Measurements from ENCODE around the gene CHCHD5. TPM values are rescaled to one million over a fixed set of nuclear protein-coding genes. Genes with fewer than 3 reads are reported as not detected.

Gene CHCHD5
- total and polyA plus RNA-seq, 2 of the 4 experiments (the other 2 are of a cell fraction), result 4.8 to 40.1 TPM

DNA sequence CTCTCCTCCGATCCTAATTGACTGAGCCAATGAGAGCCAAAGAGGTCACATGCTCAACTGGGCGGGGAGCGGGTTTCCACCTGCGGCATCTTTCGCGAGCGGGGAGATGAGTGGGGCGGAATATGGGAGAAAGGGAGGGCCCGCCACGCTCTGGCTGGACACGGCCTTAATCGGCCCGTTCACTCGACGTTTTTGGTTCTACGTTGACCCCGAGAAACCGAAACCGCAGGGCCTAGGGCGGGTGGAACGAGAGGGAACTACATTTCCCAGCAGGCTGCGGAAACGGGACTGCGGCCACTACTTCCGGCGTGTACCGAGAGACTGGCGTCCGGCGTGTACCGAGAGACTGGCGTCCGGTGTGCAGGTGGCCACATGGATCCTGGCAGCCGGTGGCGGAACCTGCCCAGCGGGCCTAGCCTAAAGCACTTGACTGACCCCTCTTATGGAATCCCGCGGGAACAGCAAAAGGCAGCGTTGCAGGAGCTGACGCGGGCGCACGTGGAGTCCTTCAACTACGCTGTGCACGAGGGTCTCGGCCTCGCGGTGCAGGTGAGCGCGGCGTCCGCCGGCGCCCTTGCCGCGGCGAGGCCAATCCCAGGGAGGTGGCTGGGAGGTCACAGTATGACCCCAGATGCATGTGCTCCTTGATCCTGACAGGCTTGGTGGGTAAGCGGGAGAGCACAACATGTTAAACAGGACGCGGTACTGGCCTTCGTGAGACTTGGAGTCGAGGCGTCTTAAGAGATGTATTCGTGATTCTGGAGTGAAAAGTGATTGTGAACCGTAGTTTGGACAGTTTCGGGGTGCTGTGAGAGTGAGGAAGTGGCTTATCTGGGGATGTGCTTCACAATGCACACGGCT is 42.1 kb upstream of the CHCHD5 start, which contains the start of gene POLR1B:
Gene POLR1B (plus strand): TSS at position 343 of the 861 bp plus-strand sequence. CDS start 30 bp downstream, at position 373.
- peak; percentile 78 for DNase-seq
- 2% methylated on average over 41 of the region's 67 CpGs; no CpG with 5 or more reads in 1 of the 2 experiments for WGBS, 2 experiments (ENCODE audit: extremely low coverage in 2 of 2, insufficient read length in 1 of 2)
- Histone ChIP-seq H4K20me1 (ENCODE audit: insufficient read depth, low read length) (no peaks in the 10 kb centered on the region), H3K56ac (ENCODE audit: extremely low read depth, insufficient read depth, low read length) (peak within 1 kb of the TSS; percentile 75), H2BK20ac (ENCODE audit: low read depth, low read length) (peak within 1 kb of the TSS; percentile 82), H3K9ac (ENCODE audit: low read depth, low read length) (peak within 1 kb of the TSS; percentile 71), H4K5ac (ENCODE audit: low read depth, low read length) (peak within 1 kb of the TSS; percentile 85), H3K9me3 (ENCODE audit: control insufficient read depth, insufficient read depth, low read length) (no peaks in the 10 kb centered on the region), H3K14ac (replicated peaks; ENCODE audit: low read depth, low read length) (peak within 1 kb of the TSS; percentile 66), H2BK5ac (ENCODE audit: low read depth, low read length, poor library complexity, severe bottlenecking) (peak within 1 kb of the TSS; percentile 82), H3K79me1 (ENCODE audit: low read depth in 1 of 2, low read length in 2 of 2) (peaks cover 13 to 35% of the 10 kb centered on the region in 2 experiments), H4K91ac (ENCODE audit: insufficient read depth, low read depth, low read length) (peak within 1 kb of the TSS; percentile 92), H3K23ac (ENCODE audit: low read depth, low read length) (peak within 1 kb of the TSS; percentile 87), H3K4ac (ENCODE audit: low read depth, low read length) (peak within 1 kb of the TSS; percentile 77), H3K4me1 (ENCODE audit: control insufficient read depth, insufficient read depth, low read length) (no peaks in the 10 kb centered on the region), H2AK5ac (ENCODE audit: low read depth, low read length) (peak within 1 kb of the TSS; percentile 46), H3K36me3 (ENCODE audit: control insufficient read depth, insufficient read depth, low read length) (no peaks in the 10 kb centered on the region), H2AK9ac (replicated peaks; ENCODE audit: low read depth, low read length, poor library complexity) (peak within 1 kb of the TSS; percentile 76), H3K9me1 (ENCODE audit: insufficient read depth, low read length) (0 out of 2 replicates have a peak, but pooled peaks cover 2% of the 10 kb centered on the region), H3K18ac (ENCODE audit: low read depth, low read length) (peak within 1 kb of the TSS; percentile 70), H2AFZ (replicated peaks; ENCODE audit: low read length, poor library complexity) (peak within 1 kb of the TSS; percentile 99), H2BK120ac (ENCODE audit: low read depth, low read length) (peak within 1 kb of the TSS; percentile 96), H3K27me3 (ENCODE audit: control insufficient read depth, insufficient read depth, low read length) (no peaks in the 10 kb centered on the region), H4K8ac (ENCODE audit: low read depth in 2 of 2, low read length in 2 of 2) (peak within 1 kb of the TSS; percentile 95 to 96), H3K4me2 (ENCODE audit: low read depth, low read length) (peak within 1 kb of the TSS; percentile 96), H3K27ac (ENCODE audit: insufficient read depth, low read length) (peak within 1 kb of the TSS; percentile 80), H2BK15ac (ENCODE audit: low read depth, low read length) (peak within 1 kb of the TSS; percentile 22; the same call in 1 of the 3 replicates), H3K4me3 (ENCODE audit: insufficient read depth, low read depth, low read length) (peak within 1 kb of the TSS; percentile 76)
- peak; percentile 87 for ATAC-seq (ENCODE audit: low read depth)
- CTCF ChIA-PET, result no interaction called here
- dilution Hi-C loops (cut with HindIII; ENCODE audit: low sequenced_read_pairs, unreplicated experiment), result no loop called here
- POLR2A ChIA-PET (ENCODE audit: unreplicated experiment), result no interaction called here
- in situ Hi-C loops (cut with MboI; ENCODE audit: low sequenced_read_pairs), result no loop called here
- intact Hi-C loops (cut with micrococcal nuclease), result loop anchor here (2.0 to 5.0 kb wide), 2 partner anchors 62 to 285 kb away; partner anchors contain the start of gene ZC3H8
- no TSS peak for BruUV-seq (replicated peaks)
- no peak for TF ChIP-seq NFE2L2 (IDR thresholded peaks at IDR 0.05; ENCODE audit: low read depth, low read length)
- TF ChIP-seq, protein P1, sequence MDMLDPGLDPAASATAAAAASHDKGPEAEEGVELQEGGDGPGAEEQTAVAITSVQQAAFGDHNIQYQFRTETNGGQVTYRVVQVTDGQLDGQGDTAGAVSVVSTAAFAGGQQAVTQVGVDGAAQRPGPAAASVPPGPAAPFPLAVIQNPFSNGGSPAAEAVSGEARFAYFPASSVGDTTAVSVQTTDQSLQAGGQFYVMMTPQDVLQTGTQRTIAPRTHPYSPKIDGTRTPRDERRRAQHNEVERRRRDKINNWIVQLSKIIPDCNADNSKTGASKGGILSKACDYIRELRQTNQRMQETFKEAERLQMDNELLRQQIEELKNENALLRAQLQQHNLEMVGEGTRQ (IDR thresholded peaks at IDR 0.05; ENCODE audit: low read depth, low read length), result peak; percentile 87
- TF ChIP-seq RAD21 (IDR thresholded peaks at IDR 0.05; ENCODE audit: low read length), result no peak
- TF ChIP-seq FOS (IDR thresholded peaks at IDR 0.05; ENCODE audit: low read depth, low read length), result no peak
- TF ChIP-seq CHD1 (IDR thresholded peaks at IDR 0.05; ENCODE audit: low read depth, low read length), result no peak
- no peak for TF ChIP-seq RFX5 (IDR thresholded peaks at IDR 0.05; ENCODE audit: low read depth, low read length)
- no peak for TF ChIP-seq RCOR1 (IDR thresholded peaks at IDR 0.05; ENCODE audit: insufficient replicate concordance, low read length)
- TF ChIP-seq POLR2A (IDR thresholded peaks at IDR 0.05; ENCODE audit: low read depth, low read length), result no peak
- TF ChIP-seq SMC3 (IDR thresholded peaks at IDR 0.05; ENCODE audit: low read depth, low read length), result no peak
- peak; percentile 98 for TF ChIP-seq MXI1 (IDR thresholded peaks at IDR 0.05; ENCODE audit: borderline replicate concordance, low read depth, low read length)
- TF ChIP-seq CEBPB (IDR thresholded peaks at IDR 0.05; ENCODE audit: low read depth, low read length), result no peak
- TF ChIP-seq, protein P2, sequence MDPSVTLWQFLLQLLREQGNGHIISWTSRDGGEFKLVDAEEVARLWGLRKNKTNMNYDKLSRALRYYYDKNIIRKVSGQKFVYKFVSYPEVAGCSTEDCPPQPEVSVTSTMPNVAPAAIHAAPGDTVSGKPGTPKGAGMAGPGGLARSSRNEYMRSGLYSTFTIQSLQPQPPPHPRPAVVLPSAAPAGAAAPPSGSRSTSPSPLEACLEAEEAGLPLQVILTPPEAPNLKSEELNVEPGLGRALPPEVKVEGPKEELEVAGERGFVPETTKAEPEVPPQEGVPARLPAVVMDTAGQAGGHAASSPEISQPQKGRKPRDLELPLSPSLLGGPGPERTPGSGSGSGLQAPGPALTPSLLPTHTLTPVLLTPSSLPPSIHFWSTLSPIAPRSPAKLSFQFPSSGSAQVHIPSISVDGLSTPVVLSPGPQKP (IDR thresholded peaks at IDR 0.05; ENCODE audit: borderline replicate concordance, low read depth, low read length), result no peak
- TF ChIP-seq MAZ (IDR thresholded peaks at IDR 0.05; ENCODE audit: borderline replicate concordance, low read depth, low read length), result peak; percentile 64; the same call in 1 of the 2 replicates
- TF ChIP-seq BHLHE40 (IDR thresholded peaks at IDR 0.05; ENCODE audit: low read depth, low read length), result no peak

All from IMR-90 (cell line).